Raji (cell line): ENCODE results near the gene NFIB.

Source experiments
- POLR2A ChIP-seq: IDR thresholded peaks from 2 replicates; pipeline ENCODE4 v1.6.1; 2011; ENCODE audit warnings: low read depth, low read length, control low read depth; ENCODE audit not compliant: insufficient read depth

NFIB gene

DNA sequence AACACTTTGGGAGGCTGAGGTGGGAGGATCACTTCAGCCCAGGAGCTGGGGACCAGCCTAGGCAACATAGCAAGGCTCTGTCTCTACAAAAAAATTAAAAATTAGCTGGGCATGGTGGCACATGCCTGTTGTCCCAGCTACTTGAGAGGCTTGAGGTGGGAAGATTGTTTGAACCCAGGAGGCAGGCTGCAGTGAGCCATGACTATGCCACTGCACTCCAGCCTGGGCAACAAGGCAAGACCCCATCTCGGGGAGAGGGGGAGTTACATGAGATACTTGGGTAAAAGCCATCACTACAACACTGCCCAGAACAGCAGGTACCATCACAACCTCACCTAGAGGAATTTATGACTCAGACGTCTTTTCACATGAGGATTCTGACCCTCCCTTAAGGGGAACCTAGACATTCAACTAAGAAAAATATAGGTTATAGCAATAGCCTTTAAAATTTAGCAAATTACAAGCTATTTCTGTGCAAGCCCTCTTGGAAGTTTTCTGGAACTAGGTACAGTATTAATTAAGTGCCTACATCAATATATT lies 143.5 kb downstream of the NFIB start:
- no peak for TF ChIP-seq POLR2A

DNA sequence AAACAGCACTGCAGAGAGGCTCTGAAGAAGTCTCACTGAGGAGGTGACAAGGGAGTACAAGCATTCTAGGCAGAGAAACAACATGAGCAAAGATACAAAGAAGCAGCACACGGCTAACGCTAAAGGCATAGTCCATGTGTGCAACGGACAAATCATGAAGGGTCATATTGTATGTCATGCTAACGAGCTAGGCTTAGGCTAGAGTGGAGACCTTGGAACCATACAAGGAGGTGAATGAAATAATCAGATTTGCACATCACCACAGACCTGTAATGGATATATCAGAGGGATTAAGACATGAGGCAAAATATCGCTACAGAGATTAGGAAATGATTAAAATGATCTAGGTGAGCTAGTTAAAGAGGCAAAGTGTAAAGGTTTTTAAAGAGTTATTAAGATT lies 145.6 kb downstream of the NFIB start:
- TF ChIP-seq POLR2A: no peak

DNA sequence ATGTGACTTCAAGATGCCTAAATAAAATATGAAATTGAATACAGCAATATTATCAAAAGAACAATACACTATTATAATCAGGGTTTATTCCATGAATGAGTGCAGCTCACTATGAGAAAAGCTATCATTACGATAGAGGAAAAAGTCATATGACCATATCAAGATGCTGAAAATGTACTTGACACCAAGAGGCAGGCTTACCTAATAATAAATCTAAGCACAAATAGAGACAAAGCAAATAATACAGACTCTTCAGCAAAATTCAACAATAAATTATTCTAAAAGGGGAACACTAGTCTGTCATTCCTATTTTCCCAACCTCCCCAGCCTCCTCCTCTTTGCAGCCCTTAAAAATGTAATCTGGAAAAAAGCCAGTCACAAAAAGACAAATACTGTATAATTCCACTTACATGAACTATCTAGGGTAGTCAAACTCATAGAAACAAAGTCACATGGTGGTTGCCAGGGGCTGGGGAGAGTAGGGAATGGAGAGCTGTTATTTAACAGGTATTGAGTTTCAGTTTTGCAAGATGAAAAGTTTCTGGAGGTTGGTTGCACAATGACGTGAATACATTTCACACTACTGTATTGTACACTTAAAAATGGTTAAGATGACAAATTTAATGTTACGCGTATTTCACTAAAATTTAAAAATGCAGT lies 148.4 kb downstream of the NFIB start:
- no peak for TF ChIP-seq POLR2A

DNA sequence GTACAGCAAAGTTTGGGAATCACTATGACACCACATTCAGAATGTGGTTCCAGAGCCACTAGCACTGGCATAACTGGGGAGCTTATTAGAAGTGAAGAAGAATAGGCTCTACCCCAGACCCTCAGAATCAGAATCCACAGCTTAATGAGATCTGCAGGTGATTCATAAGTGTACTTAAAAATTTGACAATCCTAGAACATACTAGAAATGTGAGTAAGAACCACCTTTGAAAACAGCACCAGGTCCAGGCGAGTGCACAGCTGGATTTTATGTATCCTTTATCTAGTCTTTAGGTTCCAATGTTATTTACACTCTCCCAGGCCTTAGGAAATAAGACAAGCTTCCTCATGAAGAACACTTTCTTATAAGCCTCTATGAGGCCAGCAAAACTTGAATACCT lies 149.0 kb downstream of the NFIB start:
- no peak for TF ChIP-seq POLR2A

DNA sequence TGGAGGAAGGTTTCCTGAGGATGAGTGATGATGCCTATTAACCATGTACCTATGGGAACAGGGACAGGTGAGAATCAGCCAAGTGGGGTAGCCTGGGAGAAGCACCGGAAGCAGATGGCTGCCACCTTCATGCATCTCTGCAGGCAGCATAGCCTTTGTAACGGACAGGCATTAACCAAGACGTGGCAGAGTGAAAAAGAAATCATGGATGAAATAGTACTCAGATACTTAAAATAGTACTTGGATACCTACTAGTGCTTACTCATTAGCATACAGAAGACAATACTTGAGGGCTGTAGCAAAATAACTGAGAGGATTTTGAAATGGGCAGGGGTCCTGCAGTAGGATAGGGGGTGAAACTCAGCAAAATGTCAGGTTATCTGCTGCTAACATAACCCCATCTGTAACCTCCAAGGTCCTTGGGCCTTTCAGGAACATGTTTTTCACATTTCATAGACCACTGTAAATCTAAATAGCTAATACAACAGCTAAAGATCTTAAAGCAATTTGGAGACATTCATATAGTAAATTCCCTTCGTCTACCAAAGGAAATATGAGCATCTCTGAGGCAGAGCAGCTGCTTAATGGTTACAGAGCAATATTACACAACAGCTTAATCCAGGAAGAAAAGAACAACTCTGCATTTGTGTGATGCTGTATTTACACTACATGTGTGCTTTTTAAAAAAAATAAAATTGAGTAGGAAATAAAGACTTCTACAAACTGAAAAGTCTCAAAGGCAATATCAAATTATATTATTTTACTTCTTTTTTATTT lies 154.3 kb downstream of the NFIB start:
- no peak for TF ChIP-seq POLR2A

DNA sequence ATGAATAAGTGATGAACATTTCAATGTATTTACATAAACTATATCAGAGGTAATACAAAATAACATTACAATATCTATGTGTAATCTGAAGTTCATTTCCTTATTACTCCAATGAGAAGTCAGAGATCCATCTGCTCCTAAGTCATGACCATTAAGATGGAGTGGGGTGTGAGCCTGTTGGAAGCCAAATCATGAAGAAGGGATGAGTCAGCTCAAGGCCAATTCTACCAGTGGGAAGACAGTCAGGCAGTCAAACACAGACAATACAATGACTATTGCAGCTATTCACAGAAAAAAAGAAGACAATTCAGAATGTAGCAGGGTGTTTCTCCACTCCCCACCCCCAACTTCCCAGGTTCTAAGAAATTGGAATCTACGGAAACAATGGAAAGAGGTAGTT lies 155.0 kb downstream of the NFIB start:
- no peak for TF ChIP-seq POLR2A

DNA sequence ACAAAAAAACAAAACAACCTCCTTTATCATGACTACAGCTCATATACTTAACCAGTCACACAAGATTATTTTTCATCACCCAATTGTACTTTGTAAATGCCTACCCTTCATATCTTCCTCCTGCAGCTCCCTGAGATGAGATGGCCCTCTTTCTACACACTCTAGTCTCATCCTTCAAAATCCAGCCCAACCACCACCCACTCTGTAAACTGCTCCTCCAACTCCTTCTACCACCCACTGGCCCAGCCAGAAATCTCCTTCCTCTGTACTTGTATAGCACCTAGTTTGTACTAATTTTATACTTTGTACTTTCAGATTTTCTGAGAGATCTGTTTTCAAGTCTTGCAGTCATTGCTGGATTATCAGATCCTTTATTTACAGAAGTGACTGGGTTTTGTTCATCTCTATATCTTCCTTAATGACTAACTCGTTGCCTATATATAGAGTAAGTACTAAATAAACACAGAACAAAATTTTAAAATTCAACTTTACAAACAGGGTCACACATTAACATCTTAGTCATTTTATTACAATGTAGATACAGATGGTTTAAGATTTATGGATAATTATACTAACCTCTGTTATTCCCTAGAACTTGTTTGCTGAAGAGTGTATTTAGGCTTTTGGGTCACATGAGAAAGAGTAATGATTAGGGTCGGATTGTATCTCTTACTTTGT lies 155.7 kb downstream of the NFIB start:
- no peak for TF ChIP-seq POLR2A

DNA sequence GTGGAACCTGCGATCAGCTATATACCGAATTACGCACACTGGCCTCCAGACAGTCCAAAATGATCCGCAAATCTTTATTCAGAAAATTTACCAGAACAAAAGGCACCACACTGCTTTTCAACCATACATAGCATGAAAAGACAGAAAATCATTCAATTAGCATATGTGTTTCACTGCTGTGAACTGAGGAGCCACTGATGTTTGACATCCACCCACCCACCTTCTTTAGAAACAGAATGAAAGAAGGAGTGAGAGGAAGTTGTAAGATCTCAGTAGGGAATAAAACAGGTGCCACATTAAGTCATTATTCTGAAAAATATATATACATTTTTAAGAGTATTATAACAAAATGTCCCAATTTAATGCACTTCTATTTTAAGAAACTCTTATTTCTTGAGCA lies 156.8 kb downstream of the NFIB start:
- no peak for TF ChIP-seq POLR2A

DNA sequence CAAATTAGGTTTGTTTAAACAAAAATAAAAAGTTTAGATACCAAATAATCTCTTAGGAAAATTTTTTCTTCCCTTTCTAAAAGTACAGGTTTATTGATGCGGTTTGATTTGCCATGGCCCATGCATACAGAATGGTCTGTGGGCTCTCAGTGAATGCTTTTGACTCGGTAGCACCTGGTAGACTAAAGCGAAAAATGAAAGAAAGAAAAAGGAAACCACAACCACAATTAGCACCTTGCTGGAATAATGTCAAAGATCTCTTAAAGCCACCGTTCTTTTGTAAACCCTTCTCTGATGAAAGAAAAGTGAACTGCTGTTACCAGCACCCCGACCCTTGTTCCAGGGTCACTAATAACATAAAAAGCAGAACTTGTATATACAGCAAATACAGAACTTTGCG lies 157.9 kb downstream of the NFIB start:
- TF ChIP-seq POLR2A: no peak

DNA sequence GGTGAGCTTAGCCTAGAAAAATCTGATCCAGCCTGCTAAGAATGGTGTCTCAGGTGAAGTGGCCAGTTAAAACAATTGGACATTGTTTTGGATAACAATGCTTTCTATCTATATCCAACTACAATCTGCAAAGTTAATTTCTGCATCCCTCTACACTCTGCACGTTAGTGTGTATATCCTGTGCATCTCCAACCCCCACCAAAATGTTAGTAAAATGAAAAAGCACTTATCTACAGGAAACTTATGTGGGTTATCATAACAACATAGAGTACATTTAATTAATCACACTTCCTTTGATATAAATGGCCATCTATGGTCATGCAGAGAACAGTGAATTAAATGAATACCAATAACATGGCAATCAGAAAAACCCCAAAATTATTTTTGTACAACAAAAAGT lies 158.7 kb downstream of the NFIB start:
- TF ChIP-seq POLR2A: no peak

DNA sequence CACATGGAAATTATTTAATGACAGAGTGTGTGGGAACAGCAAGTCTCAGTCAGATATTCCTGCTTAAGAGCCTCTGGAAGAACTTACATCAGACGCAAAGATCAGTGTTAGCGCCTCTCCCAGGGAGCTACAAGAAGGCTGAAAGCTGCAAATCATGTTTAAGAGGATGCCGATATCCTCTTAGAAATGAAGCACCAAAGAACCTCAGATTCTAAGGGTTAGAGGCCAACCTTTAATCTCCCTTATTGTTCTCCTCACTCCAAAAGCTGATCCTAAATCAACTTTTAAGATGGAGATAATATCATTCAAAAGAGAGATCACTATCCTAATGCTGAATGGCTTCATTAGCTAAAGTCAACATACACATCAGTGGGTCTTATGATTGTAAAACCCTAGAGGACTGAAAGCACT lies 160.6 kb downstream of the NFIB start:
- no peak for TF ChIP-seq POLR2A

DNA sequence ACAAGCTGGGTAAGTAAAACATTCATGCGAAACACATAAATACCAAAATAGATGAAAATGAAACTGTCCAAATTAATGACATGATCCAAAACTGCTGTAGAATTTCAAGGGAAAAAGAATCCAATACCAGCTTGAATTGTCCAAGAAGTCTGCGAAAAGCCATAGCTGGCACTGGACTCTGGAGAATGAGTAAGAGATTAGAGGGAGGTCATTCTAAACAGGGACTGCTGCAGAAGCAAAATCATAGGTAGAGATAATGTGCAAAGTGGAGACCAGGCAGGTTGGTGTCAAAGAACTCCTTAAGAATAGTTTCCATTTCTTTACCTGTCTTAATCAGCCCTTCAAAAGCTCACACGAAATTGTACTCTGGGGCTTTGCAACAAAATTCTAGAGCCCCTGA lies 162.5 kb downstream of the NFIB start:
- no peak for TF ChIP-seq POLR2A

DNA sequence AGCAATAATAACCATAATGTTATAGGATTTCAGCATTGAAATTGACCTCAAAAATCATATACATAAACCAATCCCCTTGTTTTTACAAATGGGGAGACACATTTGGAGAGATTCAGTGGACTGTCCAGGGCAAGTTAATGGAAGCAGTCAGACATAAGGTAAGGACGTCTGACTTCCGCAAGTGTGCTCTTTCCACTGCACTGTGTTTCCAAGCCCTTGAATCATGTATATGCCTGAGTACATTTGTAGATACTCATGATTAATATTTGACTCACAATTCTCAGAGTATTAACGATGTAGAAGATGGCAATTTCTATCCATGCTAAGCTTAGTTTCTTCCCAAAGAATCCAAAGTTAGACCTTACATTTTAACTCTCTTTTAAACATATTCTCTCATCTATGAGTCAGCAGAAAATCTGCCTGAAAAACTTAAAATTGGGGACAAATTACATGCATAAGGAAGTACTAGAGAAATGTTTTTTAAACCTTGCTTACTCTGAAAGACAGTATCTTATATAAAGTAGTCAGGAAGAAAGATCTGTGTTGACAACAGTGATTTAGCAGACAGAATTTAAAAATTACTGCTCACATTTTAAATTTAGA lies 165.3 kb downstream of the NFIB start:
- TF ChIP-seq POLR2A: no peak

DNA sequence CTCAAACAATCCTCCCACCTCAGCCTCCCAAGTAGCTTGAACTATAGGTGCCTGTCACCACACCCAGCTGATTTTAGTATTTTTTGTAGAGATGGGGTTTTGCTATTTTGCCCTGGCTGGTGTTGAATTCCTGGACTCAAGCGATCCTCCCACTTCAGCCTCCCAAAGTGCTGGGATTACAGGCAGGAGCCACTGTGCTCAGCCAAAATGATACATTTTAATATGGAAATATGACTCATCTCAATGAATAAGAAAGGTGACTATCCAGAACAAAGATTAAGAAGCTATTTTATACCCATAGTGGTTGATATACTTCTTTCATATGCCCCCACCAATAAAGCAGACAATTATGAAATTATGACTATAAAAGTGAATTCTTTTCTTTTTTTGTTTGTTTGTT lies 166.2 kb downstream of the NFIB start:
- TF ChIP-seq POLR2A: no peak

DNA sequence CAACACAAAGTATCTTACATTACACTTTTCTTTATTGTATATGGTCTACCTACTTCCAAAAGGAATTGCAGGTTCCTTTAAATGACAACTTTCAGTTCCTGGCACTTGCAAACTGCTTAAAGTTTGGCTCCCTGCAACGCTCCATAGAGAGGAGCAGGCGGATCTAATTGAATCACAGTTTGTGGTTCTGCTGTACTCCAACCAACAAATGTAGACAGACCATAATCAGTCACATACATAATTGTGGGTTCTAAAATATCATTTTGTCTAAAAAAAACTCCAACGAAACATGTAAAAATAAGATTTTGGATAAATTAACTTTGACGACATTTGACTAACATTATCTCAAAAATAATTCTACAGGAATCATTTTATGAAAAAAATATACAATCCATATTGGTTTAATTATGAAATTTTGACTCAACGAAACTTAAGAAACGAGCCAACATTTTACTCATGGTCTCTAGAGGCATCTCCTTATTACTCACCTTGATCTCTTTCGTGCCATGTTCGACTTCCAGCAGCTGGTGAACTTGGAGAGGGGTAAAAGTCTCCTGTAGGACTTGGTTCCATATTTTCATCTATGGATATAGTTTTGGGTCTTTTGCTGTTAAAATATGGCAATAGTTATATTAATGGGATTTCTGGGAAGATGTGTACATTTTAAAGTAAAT lies 167.6 kb downstream of the NFIB start:
- no peak for TF ChIP-seq POLR2A
